Astrocyte of the cerebellum (primary cell): Measurements from ENCODE around the gene RNF227.

Source experiments
- DNase-seq: peaks from one replicate; pipeline ENCODE4 v3.0.0-alpha.2; 2011; ENCODE audit warnings: low read depth
- H3K4me3 ChIP-seq: 2 replicates; pipeline ENCODE4 v1.5.1; 2011; ENCODE audit warnings: mild to moderate bottlenecking, low read depth, low read length, moderate library complexity
- CTCF ChIP-seq: IDR thresholded peaks from 2 replicates; pipeline ENCODE4 v1.5.1; 2012; ENCODE audit warnings: low read length, low read depth, moderate library complexity, mild to moderate bottlenecking; ENCODE audit errors: missing control alignments
- in situ Hi-C: cut with HindIII; loops from 2 replicates; pipeline ENCODE4 v1.10.0; 2017; ENCODE audit warnings: low sequenced_read_pairs

The RNF227 gene

GRCh38 chr17:7893187-7893880 is 22.8 kb downstream of the RNF227 start:
- H3K4me3 ChIP-seq = no peak overlapping the region
- no peak for TF ChIP-seq CTCF
- DNase-seq = no peak
- in situ Hi-C loops = no loop called here

GRCh38 chr17:7889166-7889955 is 26.7 kb downstream of the RNF227 start:
- DNase-seq = peak; percentile 70
- peak overlapping the region; percentile 3 for H3K4me3 ChIP-seq
- in situ Hi-C loops = no loop called here
- TF ChIP-seq CTCF = peak; percentile 49

- no peak for DNase-seq
- in situ Hi-C loops = no loop called here
- no peak for TF ChIP-seq CTCF
Measured at GRCh38 chr17:7888184-7888920, 27.7 kb downstream of the RNF227 start, which contains the start of gene CHD3. TSS of gene CHD3 (plus strand) at chr17:7888789. CDS start at chr17:7889001, 212 bp downstream.

GRCh38 chr17:7887482-7888183 is 28.5 kb downstream of the RNF227 start:
- in situ Hi-C loops = no loop called here
- no peak for TF ChIP-seq CTCF
- peak overlapping the region; percentile 84 for H3K4me3 ChIP-seq

More at GRCh38 chr17:7888184-7888920, 27.7 kb downstream of the RNF227 start, which contains the start of gene CHD3:
- H3K4me3 ChIP-seq = peak within 1 kb of the TSS; percentile 39

GRCh38 chr17:7887038-7887481 is 29.0 kb downstream of the RNF227 start:
- peak overlapping the region; percentile 84 for H3K4me3 ChIP-seq
- no peak for DNase-seq
- TF ChIP-seq CTCF = no peak
- in situ Hi-C loops = no loop called here

More at GRCh38 chr17:7887482-7888183, 28.5 kb downstream of the RNF227 start:
- peak; percentile 92 for DNase-seq
